ENCODE measurements around the gene PSD2. TPM values are rescaled to one million over a fixed set of nuclear protein-coding genes. Genes with fewer than 3 reads are reported as not detected.

The PSD2 gene
- total and polyA plus RNA-seq, 2 of the 13 experiments (the other 11 are each of a cell fraction or from before 2014, with no cell fraction given), result 0.07 TPM; not detected in 1

DNA sequence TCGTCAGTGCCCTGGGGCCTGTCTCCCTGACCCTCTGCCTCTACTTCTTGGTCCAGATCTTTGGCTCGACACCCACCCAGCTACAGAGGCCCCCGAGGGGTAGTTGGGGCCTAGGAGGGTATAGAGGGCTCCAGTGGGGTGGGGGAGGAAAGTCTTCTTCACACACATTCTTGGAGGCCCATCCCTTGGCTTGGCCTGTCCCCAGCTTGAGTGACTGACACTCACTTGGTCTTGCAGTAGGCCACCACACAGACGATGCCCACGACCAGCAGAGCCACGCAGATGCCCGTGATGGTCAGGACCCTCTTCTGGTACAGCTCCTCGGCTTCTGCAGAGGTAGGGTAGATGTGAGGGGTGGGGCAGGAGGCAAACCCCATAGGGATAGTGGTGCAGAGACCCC, 59.8 kb downstream of the PSD2 start:
- no peak overlapping the region for H3K27ac ChIP-seq (ENCODE audit: extremely low read length, insufficient read depth, low read length)
- H2AFZ ChIP-seq (ENCODE audit: low read length), result no peak overlapping the region
- intact Hi-C loops (cut with micrococcal nuclease; ENCODE audit: unreplicated experiment) (no loop called here), in situ Hi-C loops (cut with HindIII; ENCODE audit: extremely low pct_ligation_motif_present, low pct_unique_long_range_greater_than_20kb) (no loop called here)
- TF ChIP-seq MXD4 (CRISPR knock-in tag; IDR thresholded peaks at IDR 0.05) (no peak), SPEN (CRISPR knock-in tag; IDR thresholded peaks at IDR 0.05; ENCODE audit: low read depth) (no peak), TCF7 (IDR thresholded peaks at IDR 0.05; ENCODE audit: low read depth) (no peak), ZFYVE20 (CRISPR knock-in tag; IDR thresholded peaks at IDR 0.05; ENCODE audit: borderline replicate concordance, low read depth) (no peak), ZNF12 (CRISPR knock-in tag; IDR thresholded peaks at IDR 0.05) (no peak), ZNF776 (CRISPR knock-in tag; IDR thresholded peaks at IDR 0.05) (no peak), ZMYM4 (CRISPR knock-in tag; IDR thresholded peaks at IDR 0.05) (no peak)
- TF ChIP-seq, protein P1, sequence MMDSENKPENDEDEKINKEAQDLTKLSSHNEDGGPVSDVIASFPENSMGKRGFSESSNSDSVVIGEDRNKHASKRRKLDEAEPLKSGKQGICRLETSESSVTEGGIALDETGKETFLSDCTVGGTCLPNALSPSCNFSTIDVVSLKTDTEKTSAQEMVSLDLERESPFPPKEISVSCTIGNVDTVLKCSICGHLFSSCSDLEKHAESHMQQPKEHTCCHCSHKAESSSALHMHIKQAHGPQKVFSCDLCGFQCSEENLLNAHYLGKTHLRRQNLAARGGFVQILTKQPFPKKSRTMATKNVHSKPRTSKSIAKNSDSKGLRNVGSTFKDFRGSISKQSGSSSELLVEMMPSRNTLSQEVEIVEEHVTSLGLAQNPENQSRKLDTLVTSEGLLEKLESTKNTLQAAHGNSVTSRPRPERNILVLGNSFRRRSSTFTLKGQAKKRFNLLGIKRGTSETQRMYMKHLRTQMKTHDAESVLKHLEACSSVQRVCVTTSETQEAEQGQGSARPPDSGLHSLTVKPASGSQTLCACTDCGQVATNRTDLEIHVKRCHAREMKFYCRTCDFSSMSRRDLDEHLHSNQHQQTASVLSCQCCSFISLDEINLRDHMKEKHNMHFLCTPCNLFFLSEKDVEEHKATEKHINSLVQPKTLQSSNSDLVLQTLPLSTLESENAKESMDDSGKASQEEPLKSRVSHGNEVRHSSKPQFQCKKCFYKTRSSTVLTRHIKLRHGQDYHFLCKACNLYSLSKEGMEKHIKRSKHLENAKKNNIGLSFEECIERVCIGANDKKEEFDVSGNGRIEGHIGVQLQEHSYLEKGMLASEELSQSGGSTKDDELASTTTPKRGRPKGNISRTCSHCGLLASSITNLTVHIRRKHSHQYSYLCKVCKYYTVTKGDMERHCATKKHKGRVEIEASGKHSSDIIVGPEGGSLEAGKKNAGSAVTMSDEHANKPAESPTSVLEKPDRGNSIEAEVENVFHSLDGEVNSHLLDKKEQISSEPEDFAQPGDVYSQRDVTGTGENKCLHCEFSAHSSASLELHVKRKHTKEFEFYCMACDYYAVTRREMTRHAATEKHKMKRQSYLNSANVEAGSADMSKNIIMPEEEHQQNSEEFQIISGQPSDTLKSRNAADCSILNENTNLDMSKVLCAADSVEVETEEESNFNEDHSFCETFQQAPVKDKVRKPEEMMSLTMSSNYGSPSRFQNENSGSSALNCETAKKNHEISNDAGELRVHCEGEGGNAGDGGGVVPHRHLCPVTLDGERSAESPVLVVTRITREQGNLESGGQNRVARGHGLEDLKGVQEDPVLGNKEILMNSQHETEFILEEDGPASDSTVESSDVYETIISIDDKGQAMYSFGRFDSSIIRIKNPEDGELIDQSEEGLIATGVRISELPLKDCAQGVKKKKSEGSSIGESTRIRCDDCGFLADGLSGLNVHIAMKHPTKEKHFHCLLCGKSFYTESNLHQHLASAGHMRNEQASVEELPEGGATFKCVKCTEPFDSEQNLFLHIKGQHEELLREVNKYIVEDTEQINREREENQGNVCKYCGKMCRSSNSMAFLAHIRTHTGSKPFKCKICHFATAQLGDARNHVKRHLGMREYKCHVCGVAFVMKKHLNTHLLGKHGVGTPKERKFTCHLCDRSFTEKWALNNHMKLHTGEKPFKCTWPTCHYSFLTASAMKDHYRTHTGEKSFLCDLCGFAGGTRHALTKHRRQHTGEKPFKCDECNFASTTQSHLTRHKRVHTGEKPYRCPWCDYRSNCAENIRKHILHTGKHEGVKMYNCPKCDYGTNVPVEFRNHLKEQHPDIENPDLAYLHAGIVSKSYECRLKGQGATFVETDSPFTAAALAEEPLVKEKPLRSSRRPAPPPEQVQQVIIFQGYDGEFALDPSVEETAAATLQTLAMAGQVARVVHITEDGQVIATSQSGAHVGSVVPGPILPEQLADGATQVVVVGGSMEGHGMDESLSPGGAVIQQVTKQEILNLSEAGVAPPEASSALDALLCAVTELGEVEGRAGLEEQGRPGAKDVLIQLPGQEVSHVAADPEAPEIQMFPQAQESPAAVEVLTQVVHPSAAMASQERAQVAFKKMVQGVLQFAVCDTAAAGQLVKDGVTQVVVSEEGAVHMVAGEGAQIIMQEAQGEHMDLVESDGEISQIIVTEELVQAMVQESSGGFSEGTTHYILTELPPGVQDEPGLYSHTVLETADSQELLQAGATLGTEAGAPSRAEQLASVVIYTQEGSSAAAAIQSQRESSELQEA (CRISPR knock-in tag; IDR thresholded peaks at IDR 0.05; ENCODE audit: not compliant biosample characterization), result no peak
- H3K36me3 ChIP-seq (replicated peaks in 1 of 2; ENCODE audit: control insufficient read depth in 1 of 2, insufficient read depth in 2 of 2, low read length in 2 of 2), result no peaks in the 10 kb centered on the region
- CTCF ChIA-PET (ENCODE audit: low intra/inter-chr PET ratio, low total read pairs), result no interaction called here
- no peaks in the 10 kb centered on the region for H3K9me3 ChIP-seq (ENCODE audit: low read length)
- H3K27me3 ChIP-seq (ENCODE audit: control insufficient read depth in 1 of 2, insufficient read depth in 2 of 2, low read length in 2 of 2), result peaks cover 3 to 77% of the 10 kb centered on the region in 2 experiments; a peak in 3 of 5 replicates
- no peak overlapping the region for H3K4me3 ChIP-seq (replicated peaks in 1 of 3; ENCODE audit: insufficient read depth in 1 of 3, low read depth in 2 of 3, low read length in 3 of 3)
- H3K79me2 ChIP-seq (ENCODE audit: insufficient read depth, low read length), result no peaks in the 10 kb centered on the region
- no peak overlapping the region for H3K9ac ChIP-seq (ENCODE audit: insufficient read depth, low read depth, low read length)
- 9% methylated on average over 4 of the region's 8 CpGs for WGBS (ENCODE audit: low lambda C conversion rate)
- FAIRE-seq (no peak), DNase-seq (ENCODE audit: low spot score) (no peak), ATAC-seq (no peak)
- H3K4me2 ChIP-seq (ENCODE audit: low read depth, low read length), result no peak overlapping the region
- BruUV-seq (replicated peaks), result no TSS peak
- H3K4me1 ChIP-seq (ENCODE audit: insufficient read depth, low read length), result no peaks in the 10 kb centered on the region
- POLR2A ChIA-PET, result no interaction called here
- no peaks in the 10 kb centered on the region for H4K20me1 ChIP-seq (ENCODE audit: insufficient read depth, low read length)

All from HepG2 (cell line).